Measurements from ENCODE around the gene LIPM.
"Not testable (repeated sequence)": the region's sequence is repeated elsewhere in the genome, so short reads cannot be mapped to it uniquely, and the experiment has no call there.

The LIPM gene

GRCh38 chr10:88837632-88838031 lies 35.1 kb downstream of the LIPM start:
- not testable (repeated sequence) for DNase-seq (ENCODE audit: low read depth in 2 of 2, low spot score in 1 of 2)

GRCh38 chr10:88838766-88839350 lies 36.3 kb downstream of the LIPM start:
- no peak for DNase-seq (ENCODE audit: low read depth in 2 of 2, low spot score in 1 of 2)

GRCh38 chr10:88840104-88840503 lies 37.6 kb downstream of the LIPM start:
- no peak for DNase-seq (ENCODE audit: low read depth in 2 of 2, low spot score in 1 of 2)

- no peak for DNase-seq (ENCODE audit: low read depth in 2 of 2, low spot score in 1 of 2)
Observed at GRCh38 chr10:88840881-88841280, 38.4 kb downstream of the LIPM start.

GRCh38 chr10:88841316-88842111 lies 39.0 kb downstream of the LIPM start:
- DNase-seq (ENCODE audit: low read depth in 2 of 2, low spot score in 1 of 2) = no peak

GRCh38 chr10:88843171-88843570 lies 40.6 kb downstream of the LIPM start:
- no peak for DNase-seq (ENCODE audit: low read depth in 2 of 2, low spot score in 1 of 2)

- DNase-seq (ENCODE audit: low read depth in 2 of 2, low spot score in 1 of 2) = no peak
Observed at GRCh38 chr10:88848499-88848898, 46.0 kb downstream of the LIPM start.

- DNase-seq (ENCODE audit: low read depth in 2 of 2, low spot score in 1 of 2) = no peak
Observed at GRCh38 chr10:88849234-88849633, 46.7 kb downstream of the LIPM start.

GRCh38 chr10:88850712-88851111 lies 48.2 kb downstream of the LIPM start:
- no peak for DNase-seq (ENCODE audit: low read depth in 2 of 2, low spot score in 1 of 2)

- DNase-seq (ENCODE audit: low read depth in 2 of 2, low spot score in 1 of 2) = no peak
Observed at GRCh38 chr10:88851706-88852105, 49.2 kb downstream of the LIPM start, which contains the start of gene ANKRD22. TSS of gene ANKRD22 (minus strand) at chr10:88851844. CDS start at chr10:88851607, 237 bp downstream.

- DNase-seq (ENCODE audit: low read depth in 2 of 2, low spot score in 1 of 2) = no peak
Observed at GRCh38 chr10:88852327-88852726, 49.8 kb downstream of the LIPM start.

- DNase-seq (ENCODE audit: low read depth in 2 of 2, low spot score in 1 of 2) = no peak
Observed at GRCh38 chr10:88853155-88853881, 50.8 kb downstream of the LIPM start.

- DNase-seq (ENCODE audit: low read depth in 2 of 2, low spot score in 1 of 2) = no peak
Observed at GRCh38 chr10:88854684-88855083, 52.2 kb downstream of the LIPM start.

- DNase-seq (ENCODE audit: low read depth in 2 of 2, low spot score in 1 of 2) = no peak
Observed at GRCh38 chr10:88857831-88858230, 55.3 kb downstream of the LIPM start.

- no peak for DNase-seq (ENCODE audit: low read depth in 2 of 2, low spot score in 1 of 2)
Observed at GRCh38 chr10:88858491-88858890, 56.0 kb downstream of the LIPM start.

GRCh38 chr10:88861036-88861435 lies 58.5 kb downstream of the LIPM start:
- DNase-seq (ENCODE audit: low read depth in 2 of 2, low spot score in 1 of 2) = no peak

- DNase-seq (ENCODE audit: low read depth in 2 of 2, low spot score in 1 of 2) = no peak
Observed at GRCh38 chr10:88865281-88865876, 62.8 kb downstream of the LIPM start.

GRCh38 chr10:88866454-88866853 lies 63.9 kb downstream of the LIPM start:
- DNase-seq (ENCODE audit: low read depth in 2 of 2, low spot score in 1 of 2) = no peak

- no peak for DNase-seq (ENCODE audit: low read depth in 2 of 2, low spot score in 1 of 2)
Observed at GRCh38 chr10:88870089-88870488, 67.6 kb downstream of the LIPM start.

Measured in stimulated activated CD8-positive, alpha-beta memory T cell treated with anti-CD3 and anti-CD28 coated beads, Interleukin-4, amount 100 ng/mL, for 1 hour (primary cell).